ENCODE results near the gene GABRB3.

The GABRB3 gene

DNA sequence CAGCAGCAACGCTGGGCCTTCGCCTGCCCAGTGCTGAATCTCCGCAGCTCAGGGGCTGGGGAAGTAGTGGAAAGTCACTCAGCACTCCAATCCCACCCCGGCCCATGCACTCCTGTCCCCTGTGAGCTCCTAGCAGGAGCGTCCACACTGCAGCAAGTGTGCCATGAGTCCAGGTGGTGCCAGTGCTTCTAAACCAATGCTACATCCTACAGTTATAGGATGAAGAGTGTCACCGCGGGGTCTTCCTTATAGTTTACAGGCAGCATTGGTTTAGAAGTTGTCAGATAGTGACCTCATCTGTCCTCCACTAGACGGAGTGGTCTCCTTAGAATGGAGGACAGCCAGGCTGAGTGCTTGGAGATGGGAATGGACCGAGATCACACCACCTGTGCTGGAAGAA lies 221.4 kb downstream of the GABRB3 start:
- no peak for DNase-seq (ENCODE audit: low read depth)

DNA sequence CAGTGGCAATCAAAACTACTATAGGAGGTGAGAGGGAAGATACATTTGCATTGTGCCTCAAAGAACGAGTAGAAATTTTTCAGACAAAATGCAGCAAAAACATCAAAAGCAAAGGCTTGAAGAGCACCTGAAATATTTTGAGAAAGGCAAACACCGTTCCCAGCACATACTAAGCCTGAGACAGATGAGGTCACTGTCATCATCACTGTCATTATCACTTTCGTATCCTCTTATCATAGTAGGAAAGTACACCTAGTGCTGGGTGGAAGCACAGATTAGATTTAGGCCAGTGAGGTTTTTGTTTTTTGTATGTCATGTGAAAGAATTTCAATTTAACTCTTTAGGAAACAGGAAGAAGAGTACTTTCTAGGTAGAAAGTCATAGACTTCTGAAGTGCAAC lies 222.0 kb downstream of the GABRB3 start:
- no peak for DNase-seq (ENCODE audit: low read depth)

GRCh38 chr15:26537663-26538062 lies 235.2 kb downstream of the GABRB3 start:
- DNase-seq (ENCODE audit: low read depth), result no peak

DNA sequence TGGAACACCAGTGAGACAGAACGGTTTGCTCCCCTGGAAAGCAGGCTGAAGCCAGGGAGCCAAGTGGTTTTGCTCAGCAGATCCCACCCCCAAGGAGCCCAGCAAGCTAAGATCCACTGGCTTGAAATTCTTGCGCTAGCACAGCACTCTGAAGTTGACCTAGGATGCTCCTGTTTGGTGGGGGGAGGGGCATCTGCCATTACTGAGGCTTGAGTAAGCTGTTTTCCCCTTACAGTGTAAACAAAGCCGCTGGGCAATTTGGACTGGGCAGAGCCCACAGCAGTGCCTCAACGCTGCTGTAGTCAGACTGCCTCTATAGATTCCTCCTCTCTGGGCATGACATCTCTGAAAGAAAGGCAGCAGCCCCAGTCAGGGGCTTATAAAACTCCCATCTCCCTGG lies 241.4 kb downstream of the GABRB3 start:
- DNase-seq (ENCODE audit: low read depth), result no peak

DNA sequence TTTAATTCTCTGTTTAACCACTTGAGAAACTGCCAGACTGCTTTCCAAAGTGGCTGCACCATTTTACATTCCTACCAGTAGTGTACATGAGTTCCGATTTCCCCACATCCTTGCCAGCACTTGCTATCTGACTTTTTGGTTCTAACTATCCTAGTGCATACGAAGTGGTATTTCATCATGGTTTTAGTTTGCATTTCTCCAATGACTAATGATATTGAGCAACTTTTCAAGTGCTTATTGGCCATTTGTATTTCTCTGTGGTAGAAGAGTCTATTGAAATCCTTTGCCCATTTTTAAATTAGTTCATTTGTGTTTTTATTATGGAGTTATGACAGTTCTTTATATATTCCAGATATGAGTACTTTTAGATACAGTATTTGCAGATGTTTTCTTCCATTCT lies 247.8 kb downstream of the GABRB3 start:
- no peak for DNase-seq (ENCODE audit: low read depth)

DNA sequence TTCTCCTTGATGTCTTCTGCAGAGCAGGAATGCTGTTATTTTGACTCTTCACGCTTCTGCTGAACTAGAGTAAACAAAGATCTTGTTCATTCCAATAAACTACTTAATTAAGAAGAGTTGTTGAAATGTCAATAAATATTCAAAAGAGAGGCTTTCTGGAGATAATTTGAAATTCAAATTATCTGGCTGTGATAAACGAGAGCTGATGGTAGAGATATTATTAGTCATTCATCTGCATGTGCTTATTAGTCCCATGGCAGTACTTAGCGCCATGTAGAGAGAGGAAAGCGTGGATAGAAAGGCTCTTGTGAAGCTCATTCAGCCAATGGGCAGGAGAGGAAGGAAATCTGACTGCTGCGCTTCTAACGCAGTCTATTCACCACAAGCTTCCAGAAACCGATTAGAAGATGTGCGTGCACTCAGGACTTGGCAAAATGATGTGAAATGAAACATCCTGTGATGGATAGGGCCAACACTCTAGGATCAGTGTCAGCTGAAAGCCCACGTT lies 251.1 kb downstream of the GABRB3 start:
- DNase-seq (ENCODE audit: low read depth), result no peak

DNA sequence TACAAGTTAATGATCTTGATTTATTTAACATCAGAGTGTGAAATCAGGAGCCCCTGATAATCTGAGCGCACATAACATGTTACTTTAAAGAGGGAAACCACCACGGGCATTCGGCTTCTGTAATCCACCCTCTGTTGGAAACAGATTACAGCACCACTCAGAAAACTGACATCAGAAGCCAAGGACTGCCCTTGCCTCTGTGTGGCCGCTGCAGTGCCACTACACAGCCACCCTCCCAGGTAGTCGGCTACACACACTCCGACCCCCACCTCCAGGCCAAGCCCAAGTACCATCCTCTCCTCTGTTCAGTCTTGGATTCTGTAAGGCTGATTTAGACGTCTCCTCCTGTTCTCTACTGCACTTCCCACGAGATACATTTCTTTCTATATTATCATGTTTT lies 251.7 kb downstream of the GABRB3 start:
- no peak for DNase-seq (ENCODE audit: low read depth)

GRCh38 chr15:26518885-26519284 lies 254.0 kb downstream of the GABRB3 start:
- DNase-seq (ENCODE audit: low read depth), result no peak

- DNase-seq (ENCODE audit: low read depth), result no peak
These were observed 256.5 kb downstream of the GABRB3 start for GRCh38 chr15:26516102-26516980.

GRCh38 chr15:26504009-26504408 lies 268.9 kb downstream of the GABRB3 start:
- no peak for DNase-seq (ENCODE audit: low read depth)
